Activated T-cell treated with anti-CD3 and anti-CD28 coated beads, Interleukin-2, amount 50 U/mL, for 72 hours (primary cell): ENCODE measurements around the gene CREB3L2. TPM values are rescaled to one million over a fixed set of nuclear protein-coding genes. Genes with fewer than 3 reads are reported as not detected.
A peak's percentile ranks its signal among the peaks of the same experiment; 100 is the strongest.
"Not testable (repeated sequence)": the region's sequence is repeated elsewhere in the genome, so short reads cannot be mapped to it uniquely, and the experiment has no call there.

Experiments
- ATAC-seq, 2 donors: fragments of 150-1000 bp; cut with Tn5 transposase; replicated peaks in 1 of 2; 2 replicates each; pipeline ENCODE4 v1.10.0; 2021; ENCODE audit warnings: moderate library complexity in 2 of 2, mild to moderate bottlenecking in 1 of 2
- DNase-seq, 2 donors: peaks; one replicate each; pipeline ENCODE4 v3.0.0; 2021 to 2022; ENCODE audit warnings: mixed read lengths in 1 of 2
- H3K27ac Mint-ChIP-seq: one replicate; pipeline ENCODE4 v1.8.0; 2022; ENCODE audit warnings: mild to moderate bottlenecking, moderate library complexity, mixed read lengths
- H3K27me3 Mint-ChIP-seq: one replicate; pipeline ENCODE4 v1.8.0; 2022; ENCODE audit warnings: low read depth, mixed read lengths
- H3K36me3 Mint-ChIP-seq, 2 donors: one replicate each; pipeline ENCODE4 v1.8.0; 2022; ENCODE audit warnings: mixed read lengths in 2 of 2, mild to moderate bottlenecking in 1 of 2; ENCODE audit not compliant: insufficient read depth in 2 of 2
- H3K4me1 Mint-ChIP-seq: one replicate; pipeline ENCODE4 v1.8.0; 2022; ENCODE audit warnings: low read depth, mixed read lengths
- H3K4me3 Mint-ChIP-seq, 2 donors: one replicate each; pipeline ENCODE4 v1.8.0; 2022; ENCODE audit warnings: mild to moderate bottlenecking in 2 of 2, mixed read lengths in 2 of 2, moderate library complexity in 2 of 2
- H3K9me3 Mint-ChIP-seq, 2 donors: one replicate each; pipeline ENCODE4 v1.8.0; 2022; ENCODE audit warnings: mixed read lengths in 2 of 2
- total RNA-seq, 2 donors: library from RNA; stranded (reverse); gene quantifications; one replicate each; pipeline ENCODE4 v1.2.3, GENCODE V29; 2022

Gene CREB3L2
- 10 to 100 TPM; 49.4 to 55.1 TPM for total RNA-seq

DNA sequence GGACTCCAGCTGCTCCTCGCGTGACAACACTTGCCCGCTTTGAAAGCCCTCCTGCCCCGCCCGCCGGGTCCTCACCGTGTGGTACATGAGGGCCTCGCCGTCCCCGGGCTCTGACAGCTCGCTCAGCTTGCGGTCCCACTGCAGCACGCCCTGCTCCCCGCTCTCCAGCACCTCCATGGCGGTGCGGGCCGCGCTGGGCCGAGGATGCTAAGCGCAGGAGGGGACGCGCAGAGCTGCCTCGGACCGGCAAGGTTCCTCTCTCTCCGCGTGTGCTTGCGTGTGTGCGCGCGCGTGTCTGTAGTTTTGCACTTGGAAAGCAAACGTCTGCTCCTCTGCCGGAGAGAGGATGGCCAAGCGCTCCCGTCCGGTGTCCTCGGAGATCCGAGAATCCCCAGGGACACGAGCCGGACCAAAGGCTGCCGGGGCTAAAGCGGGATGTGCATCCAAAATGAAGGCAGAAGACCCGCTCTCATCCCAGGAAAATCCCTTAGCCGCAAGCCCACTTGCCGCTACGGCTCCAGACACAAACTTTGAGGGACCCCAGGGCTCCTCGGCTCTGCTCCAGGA lies at the start of gene CREB3L2:
CREB3L2 (minus strand) TSS at position 558 of the 567 bp plus-strand sequence; CDS start at position 177, 381 bp downstream.
- Mint-ChIP-seq H3K27me3 (no peaks in the 10 kb centered on the region), H3K4me1 (peaks cover 45% of the 10 kb centered on the region), H3K4me3 (peak within 1 kb of the TSS; percentile 96 to 98), H3K9me3 (no peaks in the 10 kb centered on the region), H3K27ac (peak within 1 kb of the TSS; percentile 98), H3K36me3 (peaks cover 1 to 9% of the 10 kb centered on the region in 2 donors)
- ATAC-seq (peak; percentile 69), DNase-seq (peak; percentile 74 to 84)

- no peaks in the 10 kb centered on the region for H3K4me1 Mint-ChIP-seq
- H3K9me3 Mint-ChIP-seq: peaks cover 2 to 5% of the 10 kb centered on the region in 2 donors
- no peak overlapping the region for H3K27ac Mint-ChIP-seq
- H3K36me3 Mint-ChIP-seq: peaks cover 0 to 1% of the 10 kb centered on the region in 2 donors
- no peak for DNase-seq
- ATAC-seq: no peak
- H3K27me3 Mint-ChIP-seq: peaks cover 18% of the 10 kb centered on the region
- H3K4me3 Mint-ChIP-seq: no peak overlapping the region
Observed at GRCh38 chr7:138049505-138050116, 47.7 kb upstream of the CREB3L2 start.

- peaks cover 0 to 1% of the 10 kb centered on the region in 2 donors for H3K36me3 Mint-ChIP-seq
- no peak for ATAC-seq
- no peak overlapping the region for H3K27ac Mint-ChIP-seq
- peaks cover 2 to 5% of the 10 kb centered on the region in 2 donors for H3K9me3 Mint-ChIP-seq
- H3K4me1 Mint-ChIP-seq: no peaks in the 10 kb centered on the region
- H3K27me3 Mint-ChIP-seq: peaks cover 18% of the 10 kb centered on the region
- no peak overlapping the region for H3K4me3 Mint-ChIP-seq
- no peak for DNase-seq
Observed at GRCh38 chr7:138047907-138048306, 46.0 kb upstream of the CREB3L2 start.

DNA sequence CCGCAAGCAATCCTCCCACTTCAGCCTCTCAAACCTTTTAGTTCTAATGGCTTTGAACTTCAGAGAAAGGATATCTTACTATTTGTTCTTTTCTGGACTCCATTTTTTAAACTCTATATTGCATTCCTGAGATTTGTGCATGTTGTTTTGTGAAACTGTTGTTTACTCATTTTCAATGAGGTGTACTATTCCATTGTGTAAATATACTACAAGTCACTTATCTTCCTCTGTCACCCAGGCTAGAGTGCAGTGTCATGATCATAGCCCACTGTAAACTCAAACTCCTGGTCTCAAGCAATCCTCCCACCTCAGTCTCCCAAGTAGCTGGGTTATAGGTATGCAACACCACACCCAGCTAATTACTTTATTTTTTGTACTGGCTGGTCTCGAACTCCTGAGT lies 43.0 kb upstream of the CREB3L2 start:
- no peak for DNase-seq
- H3K4me1 Mint-ChIP-seq: no peaks in the 10 kb centered on the region

DNA sequence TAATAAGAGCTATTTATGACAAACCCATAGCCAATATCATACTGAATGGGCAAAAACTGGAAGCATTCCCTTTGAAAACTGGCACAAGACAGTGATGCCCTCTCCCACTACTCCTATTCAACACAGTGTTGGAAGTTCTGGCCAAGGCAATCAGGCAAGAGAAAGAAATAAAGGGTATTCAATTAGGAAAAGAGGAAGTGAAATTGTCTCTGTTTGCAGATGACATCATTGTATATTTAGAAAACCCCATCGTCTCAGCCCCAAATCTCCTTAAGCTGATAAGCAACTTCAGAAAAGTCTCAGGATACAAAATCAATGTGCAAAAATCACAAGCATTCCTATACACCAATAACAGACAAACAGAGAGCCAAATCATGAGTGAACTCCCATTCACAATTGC lies 38.2 kb upstream of the CREB3L2 start:
- not testable (repeated sequence) for H3K27ac Mint-ChIP-seq, H3K9me3 Mint-ChIP-seq, H3K4me1 Mint-ChIP-seq, ATAC-seq, H3K4me3 Mint-ChIP-seq, DNase-seq, H3K36me3 Mint-ChIP-seq
- peaks cover 13% of the 10 kb centered on the region for H3K27me3 Mint-ChIP-seq

More for the DNA sequence above, 43.0 kb upstream of the CREB3L2 start:
- peaks cover 18% of the 10 kb centered on the region for H3K27me3 Mint-ChIP-seq
- no peak for ATAC-seq
- H3K4me3 Mint-ChIP-seq: no peak overlapping the region
- H3K9me3 Mint-ChIP-seq: no peaks in the 10 kb centered on the region
- H3K36me3 Mint-ChIP-seq: no peaks in the 10 kb centered on the region
- H3K27ac Mint-ChIP-seq: no peak overlapping the region

DNA sequence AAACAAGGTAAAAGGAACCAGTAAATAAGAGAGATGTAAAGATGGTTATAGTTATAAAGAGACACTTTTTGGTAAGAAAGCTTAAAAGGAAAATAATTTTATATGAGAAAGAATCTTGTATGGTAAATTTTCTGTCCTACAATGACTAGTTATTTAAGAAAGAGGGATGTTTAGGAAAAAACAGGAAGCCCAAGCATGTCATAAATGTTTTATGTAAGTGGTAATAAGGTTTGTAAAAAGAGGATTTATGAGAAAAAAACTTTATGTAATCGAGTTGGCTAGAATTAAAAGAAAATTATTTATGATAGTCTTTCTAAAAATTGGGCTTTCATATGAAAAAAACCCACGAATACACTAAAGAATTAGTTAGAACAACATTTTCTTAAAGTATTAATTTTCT lies 34.2 kb upstream of the CREB3L2 start:
- H3K27ac Mint-ChIP-seq: no peak overlapping the region
- H3K36me3 Mint-ChIP-seq: peaks cover 3 to 4% of the 10 kb centered on the region in 2 donors
- no peak for ATAC-seq
- H3K4me1 Mint-ChIP-seq: peaks cover 11% of the 10 kb centered on the region
- H3K4me3 Mint-ChIP-seq: no peak overlapping the region
- peaks cover 2 to 3% of the 10 kb centered on the region in 2 donors for H3K9me3 Mint-ChIP-seq
- DNase-seq: no peak
- peaks cover 17% of the 10 kb centered on the region for H3K27me3 Mint-ChIP-seq

GRCh38 chr7:138033241-138033640 lies 31.4 kb upstream of the CREB3L2 start:
- Mint-ChIP-seq H3K27me3 (peaks cover 6% of the 10 kb centered on the region), H3K27ac (no peak overlapping the region), H3K36me3 (peaks cover 2 to 3% of the 10 kb centered on the region in 2 donors), H3K4me1 (peaks cover 11% of the 10 kb centered on the region), H3K9me3 (peaks cover 2 to 3% of the 10 kb centered on the region in 2 donors), H3K4me3 (no peak overlapping the region)
- ATAC-seq: no peak
- DNase-seq: no peak

- DNase-seq: no peak
- Mint-ChIP-seq H3K4me1 (peaks cover 11% of the 10 kb centered on the region), H3K27me3 (peaks cover 6% of the 10 kb centered on the region), H3K27ac (no peak overlapping the region), H3K36me3 (peaks cover 2 to 3% of the 10 kb centered on the region in 2 donors), H3K9me3 (peaks cover 2 to 3% of the 10 kb centered on the region in 2 donors), H3K4me3 (no peak overlapping the region)
- ATAC-seq: no peak
Observed at GRCh38 chr7:138032770-138033169, 30.9 kb upstream of the CREB3L2 start.

- H3K4me3 Mint-ChIP-seq: no peak overlapping the region
- no peak overlapping the region for H3K27ac Mint-ChIP-seq
- H3K27me3 Mint-ChIP-seq: peaks cover 6% of the 10 kb centered on the region
- peaks cover 2 to 3% of the 10 kb centered on the region in 2 donors for H3K9me3 Mint-ChIP-seq
- peaks cover 2 to 3% of the 10 kb centered on the region in 2 donors for H3K36me3 Mint-ChIP-seq
- peaks cover 11% of the 10 kb centered on the region for H3K4me1 Mint-ChIP-seq
- DNase-seq (no peak), ATAC-seq (peak in 1 of 2 donors; percentile 32)
Observed at GRCh38 chr7:138032186-138032585, 30.3 kb upstream of the CREB3L2 start.

DNA sequence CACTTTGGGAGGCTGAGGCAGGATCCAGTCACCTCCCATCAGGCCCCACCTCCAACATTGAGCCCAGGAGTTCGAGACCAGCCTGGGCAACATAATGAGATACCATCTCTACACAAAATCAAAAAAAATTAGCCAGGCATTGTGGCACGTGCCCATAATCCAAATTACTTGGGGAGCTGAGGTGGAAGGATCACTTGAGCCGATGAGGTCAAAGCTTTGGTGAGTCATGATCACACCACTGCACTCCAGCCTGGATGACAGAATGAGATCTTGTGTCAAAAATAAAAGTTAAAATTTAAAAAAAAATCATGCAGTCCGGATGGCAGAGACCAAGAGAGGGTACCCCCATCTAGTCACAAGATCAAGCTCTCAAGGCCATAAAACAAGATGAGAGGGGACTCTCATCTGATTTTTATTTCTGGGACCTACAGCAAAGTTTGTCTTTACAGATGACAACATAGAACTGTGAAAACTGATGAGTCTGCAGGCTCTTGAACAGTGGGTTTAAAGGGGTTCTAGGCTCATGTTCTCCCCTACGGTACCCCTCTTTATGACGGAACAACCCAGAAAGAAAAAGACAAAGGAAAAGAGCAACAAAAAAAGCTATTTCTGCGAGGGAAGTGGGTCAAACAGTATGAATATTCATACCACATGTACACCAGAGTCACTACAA lies 28.9 kb upstream of the CREB3L2 start:
- no peak for ATAC-seq
- no peak for DNase-seq
- Mint-ChIP-seq H3K36me3 (peaks cover 0 to 3% of the 10 kb centered on the region in 2 donors), H3K27ac (no peak overlapping the region), H3K4me1 (peaks cover 11% of the 10 kb centered on the region), H3K9me3 (peaks cover 0 to 3% of the 10 kb centered on the region in 2 donors), H3K4me3 (no peak overlapping the region), H3K27me3 (peaks cover 6% of the 10 kb centered on the region)

GRCh38 chr7:138029941-138030340 lies 28.1 kb upstream of the CREB3L2 start:
- no peak for DNase-seq
- Mint-ChIP-seq H3K27me3 (peaks cover 6% of the 10 kb centered on the region), H3K4me3 (no peak overlapping the region), H3K27ac (no peak overlapping the region), H3K4me1 (peaks cover 11% of the 10 kb centered on the region), H3K36me3 (peaks cover 0 to 3% of the 10 kb centered on the region in 2 donors), H3K9me3 (peaks cover 0 to 1% of the 10 kb centered on the region in 2 donors)
- ATAC-seq: no peak

DNA sequence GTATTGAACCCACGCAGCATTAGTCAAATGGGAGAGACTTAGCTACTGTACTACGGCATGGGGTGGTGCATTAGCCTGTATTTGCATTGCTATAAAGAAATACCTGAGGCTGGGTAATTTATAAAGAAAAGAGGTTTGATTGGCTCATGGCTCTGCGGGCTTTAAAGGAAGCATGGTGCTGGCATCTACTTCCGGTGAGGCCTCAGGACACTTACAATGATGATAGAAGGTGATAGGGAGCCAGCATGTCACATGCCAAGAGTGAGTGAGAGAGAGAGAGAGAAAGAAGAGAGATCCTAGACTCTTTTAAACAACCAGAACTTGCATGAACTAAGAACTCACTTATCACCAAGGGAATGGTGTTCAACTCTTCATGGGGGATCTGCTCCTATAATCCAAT lies 27.2 kb upstream of the CREB3L2 start:
- Mint-ChIP-seq H3K9me3 (no peaks in the 10 kb centered on the region), H3K27ac (no peak overlapping the region), H3K27me3 (peaks cover 6% of the 10 kb centered on the region), H3K36me3 (peaks cover 0 to 4% of the 10 kb centered on the region in 2 donors), H3K4me1 (peaks cover 13% of the 10 kb centered on the region), H3K4me3 (no peak overlapping the region)
- DNase-seq: no peak
- ATAC-seq: no peak

DNA sequence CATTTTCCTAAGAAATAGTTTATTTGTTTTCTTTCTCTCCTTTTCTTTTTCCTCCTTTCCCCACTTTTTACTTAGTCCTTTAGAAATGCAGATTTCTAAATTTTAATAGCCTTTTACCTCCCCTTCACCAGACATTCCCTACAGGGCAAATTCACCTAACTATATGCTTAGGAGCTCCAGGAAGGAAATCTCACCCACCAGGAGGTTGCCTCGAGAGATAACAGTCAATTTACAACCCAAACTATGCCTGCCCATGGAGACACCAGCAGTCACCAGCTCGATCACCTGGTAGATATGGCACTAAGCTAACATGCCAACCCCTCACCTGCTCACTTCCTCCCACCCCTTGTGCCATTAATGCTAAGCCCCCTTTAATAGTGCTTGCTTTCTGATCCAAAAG lies 25.2 kb upstream of the CREB3L2 start:
- peaks cover 12% of the 10 kb centered on the region for H3K4me1 Mint-ChIP-seq
- no peaks in the 10 kb centered on the region for H3K9me3 Mint-ChIP-seq

More for the DNA sequence above, 25.2 kb upstream of the CREB3L2 start:
- ATAC-seq (no peak), DNase-seq (no peak)
- H3K36me3 Mint-ChIP-seq: peaks cover 0 to 6% of the 10 kb centered on the region in 2 donors
- peaks cover 6% of the 10 kb centered on the region for H3K27me3 Mint-ChIP-seq
- no peak overlapping the region for H3K27ac Mint-ChIP-seq
- H3K4me3 Mint-ChIP-seq: no peak overlapping the region
